ENCODE results near the gene KLHDC10. TPM values are rescaled to one million over a fixed set of nuclear protein-coding genes. Genes with fewer than 3 reads are reported as not detected.

KLHDC10 gene
- polyA plus RNA-seq, 1 donor (not counting 4 experiments of a cell fraction or from before 2014, with no cell fraction given): 22.7 TPM

GRCh38 chr7:130090745-130091532 is 20.6 kb downstream of the KLHDC10 start:
- Histone ChIP-seq H3K27me3 (ENCODE audit: control insufficient read depth, extremely low read depth, insufficient read depth, low read length) (no peaks in the 10 kb centered on the region), H3K9me1 (ENCODE audit: control insufficient read depth, extremely low read depth, insufficient read depth, low read length) (no peaks in the 10 kb centered on the region), H3K36me3 (ENCODE audit: control insufficient read depth in 2 of 2, extremely low read depth in 1 of 2, insufficient read depth in 2 of 2, low read length in 2 of 2) (no peaks in the 10 kb centered on the region), H3K27ac (ENCODE audit: control insufficient read depth, insufficient read depth, low read length) (no peak overlapping the region), H3K79me2 (ENCODE audit: control insufficient read depth, insufficient read depth, low read length) (peaks cover 37% of the 10 kb centered on the region), H3K4me1 (ENCODE audit: control insufficient read depth, extremely low read depth, insufficient read depth, low read length) (no peaks in the 10 kb centered on the region), H3K9ac (ENCODE audit: control insufficient read depth, extremely low read depth, insufficient read depth, low read length) (no peak overlapping the region), H4K20me1 (ENCODE audit: control insufficient read depth, extremely low read depth, insufficient read depth, low read length) (no peaks in the 10 kb centered on the region), H3K4me3 (ENCODE audit: control insufficient read depth in 2 of 3, extremely low read depth in 1 of 3, insufficient read depth in 2 of 3, low read depth in 1 of 3, low read length in 3 of 3) (no peak overlapping the region), H3K9me3 (ENCODE audit: control insufficient read depth, low read depth, low read length) (no peaks in the 10 kb centered on the region), H2AFZ (ENCODE audit: control insufficient read depth, low read length) (no peak overlapping the region), H3K4me2 (ENCODE audit: control insufficient read depth, extremely low read depth, insufficient read depth, low read depth, low read length) (no peak overlapping the region)
- TF ChIP-seq EZH2 (IDR thresholded peaks at IDR 0.05; ENCODE audit: low read length): no peak
- TF ChIP-seq, protein P1, sequence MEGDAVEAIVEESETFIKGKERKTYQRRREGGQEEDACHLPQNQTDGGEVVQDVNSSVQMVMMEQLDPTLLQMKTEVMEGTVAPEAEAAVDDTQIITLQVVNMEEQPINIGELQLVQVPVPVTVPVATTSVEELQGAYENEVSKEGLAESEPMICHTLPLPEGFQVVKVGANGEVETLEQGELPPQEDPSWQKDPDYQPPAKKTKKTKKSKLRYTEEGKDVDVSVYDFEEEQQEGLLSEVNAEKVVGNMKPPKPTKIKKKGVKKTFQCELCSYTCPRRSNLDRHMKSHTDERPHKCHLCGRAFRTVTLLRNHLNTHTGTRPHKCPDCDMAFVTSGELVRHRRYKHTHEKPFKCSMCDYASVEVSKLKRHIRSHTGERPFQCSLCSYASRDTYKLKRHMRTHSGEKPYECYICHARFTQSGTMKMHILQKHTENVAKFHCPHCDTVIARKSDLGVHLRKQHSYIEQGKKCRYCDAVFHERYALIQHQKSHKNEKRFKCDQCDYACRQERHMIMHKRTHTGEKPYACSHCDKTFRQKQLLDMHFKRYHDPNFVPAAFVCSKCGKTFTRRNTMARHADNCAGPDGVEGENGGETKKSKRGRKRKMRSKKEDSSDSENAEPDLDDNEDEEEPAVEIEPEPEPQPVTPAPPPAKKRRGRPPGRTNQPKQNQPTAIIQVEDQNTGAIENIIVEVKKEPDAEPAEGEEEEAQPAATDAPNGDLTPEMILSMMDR (optimal IDR thresholded peaks at IDR 0.05 in 1 of 3, IDR thresholded peaks at IDR 0.05 in 1 of 3, conservative IDR thresholded peaks at IDR 0.05 in 1 of 3; ENCODE audit: extremely low read depth in 1 of 3, insufficient read depth in 2 of 3, low read length in 3 of 3): no peak
- dilution Hi-C loops (cut with MboI; ENCODE audit: extremely low pct_ligation_motif_present, low sequenced_read_pairs): no loop called here
- DNase-seq (ENCODE audit: low read depth, low spot score): no peak
- no peak for FAIRE-seq

GRCh38 chr7:130091999-130092398 is 21.7 kb downstream of the KLHDC10 start:
- dilution Hi-C loops (cut with MboI; ENCODE audit: extremely low pct_ligation_motif_present, low sequenced_read_pairs): no loop called here
- H3K9ac ChIP-seq (ENCODE audit: control insufficient read depth, extremely low read depth, insufficient read depth, low read length): no peak overlapping the region
- no peak for DNase-seq (ENCODE audit: low read depth, low spot score)
- no peaks in the 10 kb centered on the region for H4K20me1 ChIP-seq (ENCODE audit: control insufficient read depth, extremely low read depth, insufficient read depth, low read length)
- no peak overlapping the region for H3K4me2 ChIP-seq (ENCODE audit: control insufficient read depth, extremely low read depth, insufficient read depth, low read depth, low read length)
- TF ChIP-seq EZH2 (IDR thresholded peaks at IDR 0.05; ENCODE audit: low read length): no peak
- TF ChIP-seq, protein P1 (optimal IDR thresholded peaks at IDR 0.05 in 1 of 3, IDR thresholded peaks at IDR 0.05 in 1 of 3, conservative IDR thresholded peaks at IDR 0.05 in 1 of 3; ENCODE audit: extremely low read depth in 1 of 3, insufficient read depth in 2 of 3, low read length in 3 of 3): no peak
- no peak for FAIRE-seq
- no peaks in the 10 kb centered on the region for H3K36me3 ChIP-seq (ENCODE audit: control insufficient read depth in 2 of 2, extremely low read depth in 1 of 2, insufficient read depth in 2 of 2, low read length in 2 of 2)
- H3K4me3 ChIP-seq (ENCODE audit: control insufficient read depth in 2 of 3, extremely low read depth in 1 of 3, insufficient read depth in 2 of 3, low read depth in 1 of 3, low read length in 3 of 3): no peak overlapping the region
- no peaks in the 10 kb centered on the region for H3K4me1 ChIP-seq (ENCODE audit: control insufficient read depth, extremely low read depth, insufficient read depth, low read length)
- no peaks in the 10 kb centered on the region for H3K9me3 ChIP-seq (ENCODE audit: control insufficient read depth, low read depth, low read length)
- H3K27me3 ChIP-seq (ENCODE audit: control insufficient read depth, extremely low read depth, insufficient read depth, low read length): no peaks in the 10 kb centered on the region
- no peak overlapping the region for H3K27ac ChIP-seq (ENCODE audit: control insufficient read depth, insufficient read depth, low read length)
- no peak overlapping the region for H2AFZ ChIP-seq (ENCODE audit: control insufficient read depth, low read length)
- H3K79me2 ChIP-seq (ENCODE audit: control insufficient read depth, insufficient read depth, low read length): peaks cover 29% of the 10 kb centered on the region
- H3K9me1 ChIP-seq (ENCODE audit: control insufficient read depth, extremely low read depth, insufficient read depth, low read length): no peaks in the 10 kb centered on the region
